Measurements from ENCODE around the gene CAPN7. TPM values are rescaled to one million over a fixed set of nuclear protein-coding genes. Genes with fewer than 3 reads are reported as not detected.

Gene CAPN7
- total RNA-seq, 2 donors from 2014 or later, result 38.1 to 40.5 TPM

DNA sequence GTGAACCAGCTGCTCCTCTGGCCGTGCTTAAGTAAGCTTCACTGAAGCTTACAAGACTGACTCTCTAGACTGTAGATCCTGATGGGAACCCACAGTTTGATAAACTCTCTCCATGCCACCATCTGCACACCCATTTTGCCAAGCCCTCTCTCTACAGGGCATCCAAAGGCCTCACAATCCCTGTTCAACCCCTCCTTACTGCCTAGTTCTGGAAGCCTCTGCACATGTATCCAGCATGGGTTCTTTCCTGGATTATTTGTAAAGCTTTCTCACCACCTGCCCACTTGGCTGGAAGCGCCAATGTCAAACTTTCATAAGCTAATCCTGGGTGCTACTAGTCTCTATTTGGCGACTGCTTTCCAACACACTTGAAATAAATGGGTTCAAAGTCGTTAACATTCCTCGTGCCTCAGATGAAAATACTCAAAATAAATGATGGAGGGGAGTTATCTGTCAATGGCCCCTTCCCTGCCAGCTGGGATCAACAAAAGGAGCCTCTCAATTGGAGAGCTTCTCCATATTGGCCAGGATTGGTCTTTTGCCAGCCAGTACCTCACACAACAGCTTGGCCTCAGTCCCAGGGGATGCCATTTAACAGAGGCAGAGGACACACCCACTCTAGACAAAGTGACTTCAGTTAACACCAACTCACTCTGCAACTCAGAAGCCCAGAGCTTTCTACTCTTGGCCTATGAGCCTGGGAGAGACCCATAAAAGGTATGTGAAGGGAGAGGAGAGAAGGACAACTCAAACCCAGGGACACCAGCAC is 78.3 kb downstream of the CAPN7 start:
- ATAC-seq (no peak), DNase-seq (peak in 1 of 4 donors; percentile 25)
- no peak overlapping the region for H3K27ac ChIP-seq

DNA sequence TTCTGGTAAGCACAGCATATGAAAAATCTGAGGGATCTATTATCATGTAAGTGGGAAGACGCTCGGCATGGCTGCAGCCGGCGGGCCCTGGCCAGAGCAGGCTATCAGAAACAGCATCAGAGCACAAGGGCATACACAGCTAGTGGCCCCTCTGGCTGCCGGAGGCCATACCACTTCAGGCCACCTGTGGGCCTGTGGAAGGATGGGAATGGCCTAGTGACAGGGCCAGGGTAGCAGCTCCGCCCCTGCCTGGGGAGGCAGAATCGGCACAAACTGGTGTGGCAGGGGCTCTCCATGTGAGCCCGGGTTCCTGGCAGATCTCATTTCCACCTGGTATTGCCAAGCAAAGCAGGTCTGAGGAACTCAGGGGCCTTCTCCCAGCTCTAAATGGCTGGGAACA is 80.0 kb downstream of the CAPN7 start:
- no peaks in the 10 kb centered on the region for H3K4me1 ChIP-seq
- DNase-seq (no peak), ATAC-seq (no peak)
- no peak overlapping the region for H3K4me3 ChIP-seq
- intact Hi-C loops (cut with DNase I), result no loop called here
- H3K27me3 ChIP-seq, result no peaks in the 10 kb centered on the region
- no peak overlapping the region for H3K27ac ChIP-seq
- H3K36me3 ChIP-seq (replicated peaks in 1 of 2; ENCODE audit: insufficient read depth in 1 of 2, low read depth in 2 of 2), result no peaks in the 10 kb centered on the region
- WGBS, 2 donors, result 84 to 90% methylated on average over 8 of the region's 8 CpGs
- TF ChIP-seq, protein P1, sequence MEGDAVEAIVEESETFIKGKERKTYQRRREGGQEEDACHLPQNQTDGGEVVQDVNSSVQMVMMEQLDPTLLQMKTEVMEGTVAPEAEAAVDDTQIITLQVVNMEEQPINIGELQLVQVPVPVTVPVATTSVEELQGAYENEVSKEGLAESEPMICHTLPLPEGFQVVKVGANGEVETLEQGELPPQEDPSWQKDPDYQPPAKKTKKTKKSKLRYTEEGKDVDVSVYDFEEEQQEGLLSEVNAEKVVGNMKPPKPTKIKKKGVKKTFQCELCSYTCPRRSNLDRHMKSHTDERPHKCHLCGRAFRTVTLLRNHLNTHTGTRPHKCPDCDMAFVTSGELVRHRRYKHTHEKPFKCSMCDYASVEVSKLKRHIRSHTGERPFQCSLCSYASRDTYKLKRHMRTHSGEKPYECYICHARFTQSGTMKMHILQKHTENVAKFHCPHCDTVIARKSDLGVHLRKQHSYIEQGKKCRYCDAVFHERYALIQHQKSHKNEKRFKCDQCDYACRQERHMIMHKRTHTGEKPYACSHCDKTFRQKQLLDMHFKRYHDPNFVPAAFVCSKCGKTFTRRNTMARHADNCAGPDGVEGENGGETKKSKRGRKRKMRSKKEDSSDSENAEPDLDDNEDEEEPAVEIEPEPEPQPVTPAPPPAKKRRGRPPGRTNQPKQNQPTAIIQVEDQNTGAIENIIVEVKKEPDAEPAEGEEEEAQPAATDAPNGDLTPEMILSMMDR (IDR thresholded peaks at IDR 0.05), result no peak
- TF ChIP-seq POLR2A (IDR thresholded peaks at IDR 0.05), result no peak
- H3K9me3 ChIP-seq, result no peaks in the 10 kb centered on the region

More for the DNA sequence above, 78.3 kb downstream of the CAPN7 start:
- no peaks in the 10 kb centered on the region for H3K27me3 ChIP-seq
- TF ChIP-seq POLR2A (IDR thresholded peaks at IDR 0.05), result no peak
- TF ChIP-seq, protein P1 (IDR thresholded peaks at IDR 0.05), result no peak
- intact Hi-C loops (cut with DNase I), result no loop called here
- H3K9me3 ChIP-seq, result no peaks in the 10 kb centered on the region
- no peaks in the 10 kb centered on the region for H3K4me1 ChIP-seq
- H3K4me3 ChIP-seq, result no peak overlapping the region
- no peaks in the 10 kb centered on the region for H3K36me3 ChIP-seq (replicated peaks in 1 of 2; ENCODE audit: insufficient read depth in 1 of 2, low read depth in 2 of 2)
- 70 to 78% methylated on average over 5 of the region's 5 CpGs for WGBS, 2 donors

DNA sequence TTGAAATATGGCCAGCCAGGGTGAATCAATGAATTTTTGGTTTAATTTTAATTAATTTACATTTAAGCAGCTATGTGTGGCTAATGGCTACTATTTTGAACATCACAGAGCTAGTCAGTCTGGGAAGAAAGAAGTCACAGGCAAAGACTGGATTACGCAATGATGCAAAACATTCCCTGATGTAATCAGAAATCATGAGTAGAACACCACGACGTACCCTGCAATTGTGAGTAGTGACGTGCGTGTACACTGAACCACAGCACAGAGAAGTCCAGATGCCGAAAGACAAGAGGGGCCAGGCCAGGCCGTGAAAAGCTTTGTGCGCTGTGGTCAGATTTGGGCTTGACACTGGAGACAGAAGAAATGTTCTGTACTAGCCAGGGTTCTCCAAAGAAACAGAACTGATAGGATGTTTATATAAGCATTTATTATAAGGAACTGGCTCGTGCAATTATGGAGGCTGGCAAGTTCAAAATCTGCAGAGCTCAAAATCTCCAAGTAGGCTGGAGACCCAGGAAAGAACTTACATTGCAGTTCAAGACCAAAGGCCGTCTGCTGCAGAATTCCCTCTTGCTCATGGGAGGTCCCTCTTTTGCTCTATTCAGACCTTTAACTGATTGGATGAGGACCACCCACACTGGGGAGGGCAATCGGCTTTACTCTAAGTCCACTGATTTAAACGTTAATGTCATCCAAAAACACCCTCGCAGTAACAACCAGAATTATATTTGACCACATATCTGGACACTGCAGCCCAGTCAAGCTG is 81.7 kb downstream of the CAPN7 start:
- Histone ChIP-seq H3K36me3 (replicated peaks in 1 of 2; ENCODE audit: insufficient read depth in 1 of 2, low read depth in 2 of 2) (no peaks in the 10 kb centered on the region), H3K9me3 (no peaks in the 10 kb centered on the region), H3K4me1 (peaks cover 6% of the 10 kb centered on the region), H3K27ac (peak overlapping the region in 3 of 4 donors; percentile 16 to 50 (median 20)), H3K4me3 (no peak overlapping the region), H3K27me3 (no peaks in the 10 kb centered on the region)
- DNase-seq, result peak in 3 of 4 donors; percentile 39 to 83 (median 46)
- TF ChIP-seq, protein P1 (IDR thresholded peaks at IDR 0.05), result no peak
- TF ChIP-seq POLR2A (IDR thresholded peaks at IDR 0.05), result no peak
- 71 to 72% methylated on average over 13 of the region's 13 CpGs for WGBS, 2 donors
- peak; percentile 59 for ATAC-seq
- intact Hi-C loops (cut with DNase I), result no loop called here

DNA sequence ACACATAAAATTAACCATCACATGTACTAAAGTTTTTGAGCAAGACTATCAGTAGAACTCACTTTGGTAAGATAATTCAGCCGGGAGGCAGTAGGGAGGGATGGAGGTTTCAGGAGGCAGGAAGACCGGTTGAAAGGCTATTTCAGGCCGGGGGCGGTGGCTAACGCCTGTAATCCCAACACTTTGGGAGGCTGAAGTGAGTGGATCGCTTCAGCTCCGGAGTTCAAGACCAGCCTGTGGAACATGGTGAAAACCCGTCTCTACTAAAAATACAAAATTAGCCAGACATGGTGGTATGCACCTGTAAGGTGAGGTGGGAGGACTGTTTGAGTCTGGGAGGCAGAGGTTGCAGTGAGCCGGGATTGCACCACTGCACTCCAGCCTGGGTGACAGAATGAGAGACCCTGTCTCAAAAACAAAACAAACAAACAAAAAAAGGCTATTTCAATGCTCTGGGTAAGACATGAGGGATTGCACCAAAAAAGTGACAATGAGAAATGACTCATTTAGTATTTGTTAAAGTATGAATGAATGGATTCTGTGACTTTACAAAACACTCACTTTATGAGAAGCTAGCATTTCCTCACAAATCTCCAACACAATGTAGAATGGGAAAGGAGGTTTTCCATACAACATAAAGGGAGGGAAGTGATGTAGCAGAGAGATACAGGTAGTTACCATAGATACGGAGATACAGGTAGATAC is 82.4 kb downstream of the CAPN7 start:
- no peaks in the 10 kb centered on the region for H3K27me3 ChIP-seq
- H3K4me3 ChIP-seq, result no peak overlapping the region
- peak overlapping the region in 3 of 4 donors; percentile 16 to 50 (median 20) for H3K27ac ChIP-seq
- peaks cover 13% of the 10 kb centered on the region for H3K4me1 ChIP-seq
- ATAC-seq (no peak), DNase-seq (no peak)
- TF ChIP-seq POLR2A (IDR thresholded peaks at IDR 0.05), result no peak
- TF ChIP-seq, protein P1 (IDR thresholded peaks at IDR 0.05), result no peak
- intact Hi-C loops (cut with DNase I), result no loop called here
- WGBS, 2 donors, result 91 to 95% methylated on average over 10 of the region's 10 CpGs
- no peaks in the 10 kb centered on the region for H3K36me3 ChIP-seq (replicated peaks in 1 of 2; ENCODE audit: insufficient read depth in 1 of 2, low read depth in 2 of 2)
- no peaks in the 10 kb centered on the region for H3K9me3 ChIP-seq

Data from body of pancreas (tissue), 4 donors.